GM23248 (cell line): Measurements from ENCODE around the gene NPTX1.

Source experiments
- EZH2 ChIP-seq: fragments of 200-600 bp; sonication (generic); IDR thresholded peaks from 2 replicates; pipeline ENCODE4 v1.6.1; 2018; ENCODE audit warnings: antibody characterized with exemption, mild to moderate bottlenecking; ENCODE audit not compliant: insufficient read depth, poor library complexity, severe bottlenecking
- EZH2phosphoT487 ChIP-seq: fragments of 200-600 bp; sonication (generic); IDR thresholded peaks from 2 replicates; pipeline ENCODE4 v1.6.1; 2018; ENCODE audit warnings: antibody characterized with exemption, moderate library complexity, mild to moderate bottlenecking, low read depth; ENCODE audit not compliant: insufficient read depth

- TF ChIP-seq EZH2 (no peak), EZH2phosphoT487 (no peak)
Observed at GRCh38 chr17:80478487-80479245, 2.3 kb upstream of the NPTX1 start.
